ENCODE data around the gene WDR91.

Gene WDR91

GRCh38 chr7:135251496-135252391, 40.4 kb upstream of the WDR91 start:
- FAIRE-seq (no peak), DNase-seq (ENCODE audit: insufficient read length, low spot score) (no peak)
- TF ChIP-seq, protein P1, sequence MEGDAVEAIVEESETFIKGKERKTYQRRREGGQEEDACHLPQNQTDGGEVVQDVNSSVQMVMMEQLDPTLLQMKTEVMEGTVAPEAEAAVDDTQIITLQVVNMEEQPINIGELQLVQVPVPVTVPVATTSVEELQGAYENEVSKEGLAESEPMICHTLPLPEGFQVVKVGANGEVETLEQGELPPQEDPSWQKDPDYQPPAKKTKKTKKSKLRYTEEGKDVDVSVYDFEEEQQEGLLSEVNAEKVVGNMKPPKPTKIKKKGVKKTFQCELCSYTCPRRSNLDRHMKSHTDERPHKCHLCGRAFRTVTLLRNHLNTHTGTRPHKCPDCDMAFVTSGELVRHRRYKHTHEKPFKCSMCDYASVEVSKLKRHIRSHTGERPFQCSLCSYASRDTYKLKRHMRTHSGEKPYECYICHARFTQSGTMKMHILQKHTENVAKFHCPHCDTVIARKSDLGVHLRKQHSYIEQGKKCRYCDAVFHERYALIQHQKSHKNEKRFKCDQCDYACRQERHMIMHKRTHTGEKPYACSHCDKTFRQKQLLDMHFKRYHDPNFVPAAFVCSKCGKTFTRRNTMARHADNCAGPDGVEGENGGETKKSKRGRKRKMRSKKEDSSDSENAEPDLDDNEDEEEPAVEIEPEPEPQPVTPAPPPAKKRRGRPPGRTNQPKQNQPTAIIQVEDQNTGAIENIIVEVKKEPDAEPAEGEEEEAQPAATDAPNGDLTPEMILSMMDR (IDR thresholded peaks at IDR 0.05; ENCODE audit: insufficient read depth, missing control alignments), result no peak

DNA sequence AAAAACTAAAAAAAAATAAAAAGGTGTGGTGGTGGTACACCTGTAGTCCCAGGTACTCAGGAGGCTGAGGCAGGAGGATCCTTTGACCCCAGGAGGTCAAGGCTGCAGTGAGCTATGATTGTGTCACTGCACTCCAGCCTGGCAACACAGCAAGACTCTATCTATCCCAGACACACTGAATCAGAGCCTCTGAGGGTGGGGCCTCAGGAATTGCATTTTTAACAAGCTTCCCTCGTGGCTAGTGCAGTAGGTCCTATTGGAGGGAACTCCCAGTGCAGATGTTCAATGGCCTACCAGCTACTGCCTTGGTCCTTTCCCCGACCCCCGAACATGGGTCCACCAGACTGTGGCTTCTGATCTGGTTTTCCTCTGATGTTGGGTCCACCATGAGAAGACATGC, 37.2 kb upstream of the WDR91 start:
- DNase-seq (ENCODE audit: insufficient read length, low spot score) (no peak), FAIRE-seq (no peak)
- TF ChIP-seq, protein P1 (IDR thresholded peaks at IDR 0.05; ENCODE audit: insufficient read depth, missing control alignments), result no peak

DNA sequence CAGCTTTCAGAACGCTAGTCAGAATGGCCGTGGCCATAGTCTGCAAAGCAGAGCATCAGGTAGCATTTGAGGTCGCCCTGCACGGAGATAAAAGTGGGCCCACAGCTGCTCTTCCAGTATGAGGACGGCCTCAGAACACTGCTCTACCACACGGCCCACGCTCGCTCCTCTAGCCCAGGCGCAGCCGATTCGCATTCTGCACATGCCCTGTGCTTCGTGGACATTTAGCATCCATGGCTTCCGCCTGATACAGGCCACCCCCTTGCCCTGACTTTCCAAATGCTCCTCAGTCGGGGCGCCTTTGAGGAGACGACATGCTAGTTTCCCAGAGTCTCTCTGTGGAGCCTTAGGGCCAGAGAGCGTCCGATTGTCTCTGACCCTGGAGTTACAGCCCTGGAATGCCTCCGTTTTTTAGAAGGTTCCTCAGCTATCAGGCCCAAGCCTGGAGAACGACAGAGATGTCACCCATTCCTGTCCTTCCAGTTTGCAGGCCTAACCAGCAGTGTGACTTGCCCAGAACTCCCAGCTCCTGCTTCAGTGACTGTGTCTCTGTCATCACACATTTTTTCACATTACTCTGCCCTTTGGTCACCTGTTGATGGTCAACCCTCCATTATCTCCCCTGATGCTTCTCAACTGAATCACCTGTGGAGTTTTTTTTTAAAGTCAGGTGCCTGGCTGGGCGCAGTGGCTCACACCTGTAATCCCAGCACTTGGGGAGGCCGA, 36.6 kb upstream of the WDR91 start:
- DNase-seq (ENCODE audit: insufficient read length, low spot score) (no peak), FAIRE-seq (no peak)
- TF ChIP-seq, protein P1 (IDR thresholded peaks at IDR 0.05; ENCODE audit: insufficient read depth, missing control alignments), result no peak

GRCh38 chr7:135246191-135246825, 35.0 kb upstream of the WDR91 start:
- FAIRE-seq (no peak), DNase-seq (ENCODE audit: insufficient read length, low spot score) (no peak)
- TF ChIP-seq, protein P1 (IDR thresholded peaks at IDR 0.05; ENCODE audit: insufficient read depth, missing control alignments), result no peak

DNA sequence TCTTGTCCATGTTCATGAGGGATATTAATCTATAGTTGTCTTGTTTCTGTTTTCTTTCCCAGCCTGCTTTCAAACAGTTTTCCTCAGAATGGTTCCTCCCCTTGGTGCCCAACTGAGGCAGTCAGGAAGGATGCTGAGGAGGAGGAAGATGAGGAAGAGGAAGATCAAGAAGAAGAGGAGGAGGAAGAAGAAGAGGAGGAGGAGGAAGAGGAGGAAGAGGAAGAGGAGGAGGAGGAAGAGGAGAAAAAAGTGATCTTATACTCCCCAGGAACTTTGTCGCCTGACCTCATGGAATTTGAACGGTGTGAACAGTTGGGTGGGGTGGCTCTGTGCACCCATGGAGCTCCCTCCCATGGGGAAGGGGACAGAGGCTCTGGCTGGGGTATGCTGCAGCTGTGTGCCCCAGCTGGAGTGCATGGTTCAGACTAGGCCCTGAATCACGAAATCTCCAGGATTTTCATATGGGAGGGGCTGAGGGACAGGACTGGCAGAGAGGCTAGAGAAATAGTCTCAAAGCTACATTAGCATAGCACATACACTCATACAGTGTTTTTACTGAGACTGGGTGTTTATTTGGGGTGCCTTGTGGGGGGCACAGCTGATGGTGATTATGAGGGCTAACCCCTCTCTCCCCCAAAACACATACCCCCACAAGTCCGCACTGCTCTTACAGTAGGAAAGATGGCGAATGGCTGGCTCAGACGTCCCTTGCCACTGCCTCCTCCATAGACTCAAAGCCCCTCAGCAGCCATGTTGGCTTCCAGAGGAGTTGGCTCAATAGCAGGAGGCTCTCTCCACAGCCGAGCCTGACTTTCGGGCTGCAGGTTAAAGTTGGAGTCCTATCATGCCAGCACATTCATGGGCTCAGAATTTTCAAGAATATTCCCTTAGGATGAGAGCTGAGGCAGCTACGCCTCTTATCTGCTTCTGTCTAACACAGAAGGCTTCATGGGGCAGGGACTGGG, 34.2 kb upstream of the WDR91 start:
- FAIRE-seq (no peak), DNase-seq (ENCODE audit: insufficient read length, low spot score) (no peak)
- TF ChIP-seq, protein P1 (IDR thresholded peaks at IDR 0.05; ENCODE audit: insufficient read depth, missing control alignments), result no peak

- no peak for DNase-seq (ENCODE audit: insufficient read length, low spot score)
- TF ChIP-seq, protein P1 (IDR thresholded peaks at IDR 0.05; ENCODE audit: insufficient read depth, missing control alignments), result no peak
- no peak for FAIRE-seq
Observed at GRCh38 chr7:135242096-135242684, 30.9 kb upstream of the WDR91 start.
